Measurements from ENCODE around the gene PRTN3. TPM values are rescaled to one million over a fixed set of nuclear protein-coding genes. Genes with fewer than 3 reads are reported as not detected.
A peak's percentile ranks its signal among the peaks of the same experiment; 100 is the strongest.

The PRTN3 gene
- total RNA-seq, 1 experiment from 2014 or later, result not detected

- Histone ChIP-seq H3F3A (ENCODE audit: insufficient read depth, low read depth) (peaks cover 50% of the 10 kb centered on the region), H3K79me2 (ENCODE audit: low read depth) (peaks cover 38% of the 10 kb centered on the region), H3K4me3 (no peak overlapping the region), H3K4me1 (replicated peaks; ENCODE audit: insufficient read depth) (no peaks in the 10 kb centered on the region), H3K9me3 (ENCODE audit: insufficient read depth, low read depth) (no peaks in the 10 kb centered on the region), H3K4me2 (no peak overlapping the region), H4K20me1 (ENCODE audit: insufficient read depth) (peaks cover 63% of the 10 kb centered on the region), H3K9me2 (ENCODE audit: insufficient read depth) (no peaks in the 10 kb centered on the region), H3K36me3 (ENCODE audit: low read depth) (peaks cover 14% of the 10 kb centered on the region), H3K27ac (no peak overlapping the region), H3K27me3 (ENCODE audit: insufficient read depth, low read depth) (no peaks in the 10 kb centered on the region), H2AFZ (no peak overlapping the region)
- POLR2A ChIA-PET (ENCODE audit: unreplicated experiment), result no interaction called here
- TSS peak; percentile 1 for BruUV-seq (replicated peaks)
- CTCF ChIA-PET, result no interaction called here
- intact Hi-C loops (cut with micrococcal nuclease; ENCODE audit: unreplicated experiment), result no loop called here
- DNase-seq, result no peak
- no peak for TF ChIP-seq EZH2 (IDR thresholded peaks at IDR 0.05; ENCODE audit: low read depth)
- TF ChIP-seq, protein P1, sequence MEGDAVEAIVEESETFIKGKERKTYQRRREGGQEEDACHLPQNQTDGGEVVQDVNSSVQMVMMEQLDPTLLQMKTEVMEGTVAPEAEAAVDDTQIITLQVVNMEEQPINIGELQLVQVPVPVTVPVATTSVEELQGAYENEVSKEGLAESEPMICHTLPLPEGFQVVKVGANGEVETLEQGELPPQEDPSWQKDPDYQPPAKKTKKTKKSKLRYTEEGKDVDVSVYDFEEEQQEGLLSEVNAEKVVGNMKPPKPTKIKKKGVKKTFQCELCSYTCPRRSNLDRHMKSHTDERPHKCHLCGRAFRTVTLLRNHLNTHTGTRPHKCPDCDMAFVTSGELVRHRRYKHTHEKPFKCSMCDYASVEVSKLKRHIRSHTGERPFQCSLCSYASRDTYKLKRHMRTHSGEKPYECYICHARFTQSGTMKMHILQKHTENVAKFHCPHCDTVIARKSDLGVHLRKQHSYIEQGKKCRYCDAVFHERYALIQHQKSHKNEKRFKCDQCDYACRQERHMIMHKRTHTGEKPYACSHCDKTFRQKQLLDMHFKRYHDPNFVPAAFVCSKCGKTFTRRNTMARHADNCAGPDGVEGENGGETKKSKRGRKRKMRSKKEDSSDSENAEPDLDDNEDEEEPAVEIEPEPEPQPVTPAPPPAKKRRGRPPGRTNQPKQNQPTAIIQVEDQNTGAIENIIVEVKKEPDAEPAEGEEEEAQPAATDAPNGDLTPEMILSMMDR (conservative IDR thresholded peaks at IDR 0.05), result no peak
Measured at GRCh38 chr19:810077-810855, 30.5 kb upstream of the PRTN3 start.

- Histone ChIP-seq H3K9me2 (ENCODE audit: insufficient read depth) (no peaks in the 10 kb centered on the region), H3K4me3 (no peak overlapping the region), H3K4me1 (replicated peaks; ENCODE audit: insufficient read depth) (no peaks in the 10 kb centered on the region), H3K9me3 (ENCODE audit: insufficient read depth, low read depth) (no peaks in the 10 kb centered on the region), H3K27ac (no peak overlapping the region), H3F3A (ENCODE audit: insufficient read depth, low read depth) (peaks cover 46% of the 10 kb centered on the region), H3K27me3 (ENCODE audit: insufficient read depth, low read depth) (no peaks in the 10 kb centered on the region), H3K36me3 (ENCODE audit: low read depth) (peaks cover 10% of the 10 kb centered on the region), H4K20me1 (ENCODE audit: insufficient read depth) (peaks cover 57% of the 10 kb centered on the region), H2AFZ (no peak overlapping the region), H3K79me2 (ENCODE audit: low read depth) (peaks cover 32% of the 10 kb centered on the region), H3K4me2 (no peak overlapping the region)
- intact Hi-C loops (cut with micrococcal nuclease; ENCODE audit: unreplicated experiment), result no loop called here
- BruUV-seq (replicated peaks), result TSS peak; percentile 15
- no peak for DNase-seq
- ChIA-PET POLR2A (ENCODE audit: unreplicated experiment) (no interaction called here), CTCF (no interaction called here)
- TF ChIP-seq, protein P1 (conservative IDR thresholded peaks at IDR 0.05), result no peak
- TF ChIP-seq EZH2 (IDR thresholded peaks at IDR 0.05; ENCODE audit: low read depth), result no peak
Measured at GRCh38 chr19:810883-811489, 29.8 kb upstream of the PRTN3 start.

DNA sequence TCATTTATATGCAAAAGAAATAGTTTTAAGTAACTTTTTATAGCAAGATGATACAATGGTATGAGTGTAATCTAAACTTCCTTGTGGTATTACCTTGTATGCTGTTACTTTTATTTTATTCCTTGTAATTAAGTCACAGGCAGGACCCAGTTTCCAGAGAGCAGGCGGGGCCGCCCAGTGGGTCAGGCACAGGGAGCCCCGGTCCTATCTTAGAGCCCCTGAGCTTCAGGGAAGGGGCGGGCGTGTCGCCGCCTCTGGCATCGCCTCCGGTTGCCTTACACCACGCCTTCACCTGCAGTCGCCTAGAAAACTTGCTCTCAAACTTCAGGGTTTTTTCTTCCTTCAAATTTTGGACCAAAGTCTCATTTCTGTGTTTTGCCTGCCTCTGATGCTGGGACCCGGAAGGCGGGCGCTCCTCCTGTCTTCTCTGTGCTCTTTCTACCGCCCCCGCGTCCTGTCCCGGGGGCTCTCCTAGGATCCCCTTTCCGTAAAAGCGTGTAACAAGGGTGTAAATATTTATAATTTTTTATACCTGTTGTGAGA lies 29.2 kb upstream of the PRTN3 start:
- no peaks in the 10 kb centered on the region for H3K9me2 ChIP-seq (ENCODE audit: insufficient read depth)
- intact Hi-C loops (cut with micrococcal nuclease; ENCODE audit: unreplicated experiment), result no loop called here
- H3K4me2 ChIP-seq, result no peak overlapping the region
- no peak overlapping the region for H3K4me3 ChIP-seq
- DNase-seq, result no peak
- no TSS peak for BruUV-seq (replicated peaks)
- ChIA-PET CTCF (no interaction called here), POLR2A (ENCODE audit: unreplicated experiment) (no interaction called here)
- H3K4me1 ChIP-seq (replicated peaks; ENCODE audit: insufficient read depth), result no peaks in the 10 kb centered on the region
- H2AFZ ChIP-seq, result no peak overlapping the region
- no peaks in the 10 kb centered on the region for H3K9me3 ChIP-seq (ENCODE audit: insufficient read depth, low read depth)
- H3K79me2 ChIP-seq (ENCODE audit: low read depth), result peaks cover 29% of the 10 kb centered on the region
- H3K27ac ChIP-seq, result no peak overlapping the region
- peaks cover 10% of the 10 kb centered on the region for H3K36me3 ChIP-seq (ENCODE audit: low read depth)
- peaks cover 46% of the 10 kb centered on the region for H3F3A ChIP-seq (ENCODE audit: insufficient read depth, low read depth)
- TF ChIP-seq, protein P1 (conservative IDR thresholded peaks at IDR 0.05), result no peak
- TF ChIP-seq EZH2 (IDR thresholded peaks at IDR 0.05; ENCODE audit: low read depth), result no peak
- H4K20me1 ChIP-seq (ENCODE audit: insufficient read depth), result peaks cover 51% of the 10 kb centered on the region
- H3K27me3 ChIP-seq (ENCODE audit: insufficient read depth, low read depth), result no peaks in the 10 kb centered on the region
